Astrocyte (in vitro differentiated cells and primary cell): ENCODE data around the gene INPPL1. TPM values are rescaled to one million over a fixed set of nuclear protein-coding genes. Genes with fewer than 3 reads are reported as not detected.

Experiments
- DNase-seq: peaks from one replicate; pipeline ENCODE4 v3.0.0-alpha.2; 2010; ENCODE audit warnings: low read depth
- FAIRE-seq: peaks from 2 replicates; lab custom pipeline; 2011; peaks lifted over from hg19 to GRCh38; lab: Jason Lieb, UNC
- H2AFZ ChIP-seq: 2 replicates; pipeline ENCODE4 v1.6.0; 2012; ENCODE audit warnings: low read depth, low read length, inconsistent platforms
- H3K27ac ChIP-seq: 2 replicates; pipeline ENCODE4 v1.5.1; 2011; ENCODE audit warnings: low read depth, low read length, inconsistent platforms
- H3K27me3 ChIP-seq: 2 replicates; pipeline ENCODE4 v1.6.0; 2011; ENCODE audit warnings: low read length, inconsistent platforms; ENCODE audit not compliant: insufficient read depth
- H3K36me3 ChIP-seq: 2 replicates; pipeline ENCODE4 v1.5.1; 2011; ENCODE audit warnings: low read length, inconsistent platforms; ENCODE audit not compliant: insufficient read depth
- H3K4me1 ChIP-seq: 2 replicates; pipeline ENCODE4 v1.5.1; 2011; ENCODE audit warnings: low read length, inconsistent platforms; ENCODE audit not compliant: insufficient read depth
- H3K4me2 ChIP-seq: 2 replicates; pipeline ENCODE4 v1.6.0; 2012; ENCODE audit warnings: low read length, inconsistent platforms
- H3K4me3 ChIP-seq: 2 replicates; pipeline ENCODE4 v1.5.1; 2011; ENCODE audit warnings: low read depth, mild to moderate bottlenecking, low read length, inconsistent platforms; ENCODE audit not compliant: insufficient read depth
- H3K79me2 ChIP-seq: 2 replicates; pipeline ENCODE4 v1.6.0; 2012; ENCODE audit warnings: mild to moderate bottlenecking, low read length, inconsistent platforms; ENCODE audit not compliant: insufficient read depth
- H3K9ac ChIP-seq: 2 replicates; pipeline ENCODE4 v1.6.0; 2012; ENCODE audit warnings: mild to moderate bottlenecking, low read length, inconsistent platforms
- H3K9me3 ChIP-seq: 2 replicates; pipeline ENCODE4 v1.5.1; 2012; ENCODE audit warnings: low read depth, mild to moderate bottlenecking, low read length, inconsistent platforms; ENCODE audit not compliant: insufficient read depth
- H4K20me1 ChIP-seq: 2 replicates; pipeline ENCODE4 v1.6.0; 2012; ENCODE audit warnings: low read length, inconsistent platforms; ENCODE audit not compliant: insufficient read depth
- H3K27ac Mint-ChIP-seq: one replicate; pipeline ENCODE4 v1.8.0; 2021; ENCODE audit warnings: mild to moderate bottlenecking, mixed read lengths; ENCODE audit not compliant: unreplicated experiment
- H3K27me3 Mint-ChIP-seq: one replicate; pipeline ENCODE4 v1.8.0; 2021; ENCODE audit warnings: low read depth, mixed read lengths; ENCODE audit not compliant: unreplicated experiment
- H3K36me3 Mint-ChIP-seq: one replicate; pipeline ENCODE4 v1.8.0; 2021; ENCODE audit warnings: low read depth, mixed read lengths; ENCODE audit not compliant: unreplicated experiment
- H3K4me1 Mint-ChIP-seq: one replicate; pipeline ENCODE4 v1.8.0; 2021; ENCODE audit warnings: low read depth, mixed read lengths; ENCODE audit not compliant: unreplicated experiment
- H3K4me3 Mint-ChIP-seq: one replicate; pipeline ENCODE4 v1.8.0; 2021; ENCODE audit warnings: mild to moderate bottlenecking, moderate library complexity, mixed read lengths; ENCODE audit not compliant: unreplicated experiment
- H3K9me3 Mint-ChIP-seq: one replicate; pipeline ENCODE4 v1.8.0; 2021; ENCODE audit warnings: mild to moderate bottlenecking, mixed read lengths; ENCODE audit not compliant: unreplicated experiment
- CTCF ChIP-seq: IDR thresholded peaks from 2 replicates; pipeline ENCODE4 v1.5.1; 2011; ENCODE audit warnings: low read depth, mild to moderate bottlenecking, inconsistent platforms, low read length, moderate library complexity; ENCODE audit not compliant: insufficient read depth
- EZH2 ChIP-seq: IDR thresholded peaks from 2 replicates; pipeline ENCODE4 v1.6.1; 2012; ENCODE audit warnings: mild to moderate bottlenecking, low read length, inconsistent platforms; ENCODE audit not compliant: insufficient read depth
- total RNA-seq: library from RNA; stranded (reverse); gene quantifications from 2 replicates; pipeline ENCODE4 v1.2.1, GENCODE V29; 2021

Gene INPPL1
- total RNA-seq, 1 donor from 2014 or later, result 276 TPM

- H3K4me3 Mint-ChIP-seq, result no peak overlapping the region
- FAIRE-seq (no peak), DNase-seq (no peak)
- Histone ChIP-seq H3K36me3 (no peaks in the 10 kb centered on the region), H3K27ac (no peak overlapping the region), H3K9ac (no peak overlapping the region), H2AFZ (no peak overlapping the region), H3K4me3 (no peak overlapping the region), H4K20me1 (no peaks in the 10 kb centered on the region), H3K79me2 (no peaks in the 10 kb centered on the region), H3K9me3 (no peaks in the 10 kb centered on the region), H3K27me3 (no peaks in the 10 kb centered on the region), H3K4me1 (peaks cover 3% of the 10 kb centered on the region), H3K4me2 (no peak overlapping the region)
- TF ChIP-seq CTCF (no peak), EZH2 (no peak)
- H3K27me3 Mint-ChIP-seq, result peaks cover 8% of the 10 kb centered on the region
- H3K9me3 Mint-ChIP-seq, result no peaks in the 10 kb centered on the region
- H3K4me1 Mint-ChIP-seq, result peaks cover 17% of the 10 kb centered on the region
- no peak overlapping the region for H3K27ac Mint-ChIP-seq
- H3K36me3 Mint-ChIP-seq, result no peaks in the 10 kb centered on the region
Observed at GRCh38 chr11:72188267-72188666, 36.3 kb upstream of the INPPL1 start.

- H3K4me1 ChIP-seq, result peaks cover 3% of the 10 kb centered on the region
- no peak for TF ChIP-seq EZH2
- TF ChIP-seq CTCF, result no peak
- no peak overlapping the region for H3K9ac ChIP-seq
- Mint-ChIP-seq H3K36me3 (no peaks in the 10 kb centered on the region), H3K27me3 (peaks cover 5% of the 10 kb centered on the region), H3K9me3 (no peaks in the 10 kb centered on the region), H3K4me1 (peaks cover 15% of the 10 kb centered on the region), H3K4me3 (no peak overlapping the region), H3K27ac (no peak overlapping the region)
- FAIRE-seq, result no peak
- H3K27ac ChIP-seq, result no peak overlapping the region
- peak; percentile 21 for DNase-seq
- no peak overlapping the region for H2AFZ ChIP-seq
- H3K4me2 ChIP-seq, result no peak overlapping the region
- H3K27me3 ChIP-seq, result no peaks in the 10 kb centered on the region
- no peaks in the 10 kb centered on the region for H3K36me3 ChIP-seq
- no peak overlapping the region for H3K4me3 ChIP-seq
- H4K20me1 ChIP-seq, result no peaks in the 10 kb centered on the region
- H3K9me3 ChIP-seq, result no peaks in the 10 kb centered on the region
- no peaks in the 10 kb centered on the region for H3K79me2 ChIP-seq
Observed at GRCh38 chr11:72189455-72190250, 34.9 kb upstream of the INPPL1 start.

- Histone ChIP-seq H3K4me1 (peaks cover 3% of the 10 kb centered on the region), H3K9me3 (no peaks in the 10 kb centered on the region), H3K4me3 (no peak overlapping the region), H3K79me2 (no peaks in the 10 kb centered on the region), H3K4me2 (no peak overlapping the region), H4K20me1 (no peaks in the 10 kb centered on the region), H2AFZ (no peak overlapping the region), H3K36me3 (no peaks in the 10 kb centered on the region), H3K27ac (no peak overlapping the region), H3K27me3 (peaks cover 2% of the 10 kb centered on the region), H3K9ac (no peak overlapping the region)
- DNase-seq (no peak), FAIRE-seq (no peak)
- Mint-ChIP-seq H3K36me3 (no peaks in the 10 kb centered on the region), H3K4me3 (no peak overlapping the region), H3K9me3 (no peaks in the 10 kb centered on the region), H3K27me3 (peaks cover 8% of the 10 kb centered on the region), H3K4me1 (peaks cover 15% of the 10 kb centered on the region), H3K27ac (no peak overlapping the region)
- TF ChIP-seq CTCF (no peak), EZH2 (no peak)
Observed at GRCh38 chr11:72190631-72191071, 33.9 kb upstream of the INPPL1 start.
